Activated CD4-positive, CD25-positive, alpha-beta regulatory T cell treated with anti-CD3 and anti-CD28 coated beads, Interleukin-2, amount 50 U/mL, for 16 hours (primary cell): ENCODE data around the gene ZNF277.
A peak's percentile ranks its signal among the peaks of the same experiment; 100 is the strongest.

ENCODE experiments used
- DNase-seq: peaks from one replicate; pipeline ENCODE4 v3.0.0-alpha.2; 2020; ENCODE audit warnings: low read depth, low spot score

The ZNF277 gene

GRCh38 chr7:112391841-112392286 is 185.4 kb downstream of the ZNF277 start:
- peak; percentile 39 for DNase-seq
